ENCODE measurements around the gene DENND4C.

DENND4C gene

DNA sequence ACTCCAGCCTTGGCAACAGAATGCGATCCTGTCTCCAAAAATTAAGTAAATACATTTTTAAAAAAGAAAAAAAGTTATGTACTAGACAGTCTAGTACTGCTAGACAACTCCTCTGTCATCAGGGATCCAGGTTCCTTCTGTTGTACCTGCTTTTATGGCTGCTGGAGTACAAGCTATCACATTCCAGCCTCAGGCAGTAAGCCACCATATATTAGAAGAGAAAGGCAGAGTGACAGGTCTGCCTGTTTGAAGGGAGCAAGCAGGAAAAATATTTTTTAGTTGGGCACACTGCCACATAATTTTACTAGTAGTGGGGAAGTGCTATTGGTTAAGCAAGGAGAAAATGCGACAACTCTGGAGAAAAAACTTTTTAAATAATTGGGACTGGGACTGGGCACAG is 138.6 kb downstream of the DENND4C start:
- TF ChIP-seq, protein P1, sequence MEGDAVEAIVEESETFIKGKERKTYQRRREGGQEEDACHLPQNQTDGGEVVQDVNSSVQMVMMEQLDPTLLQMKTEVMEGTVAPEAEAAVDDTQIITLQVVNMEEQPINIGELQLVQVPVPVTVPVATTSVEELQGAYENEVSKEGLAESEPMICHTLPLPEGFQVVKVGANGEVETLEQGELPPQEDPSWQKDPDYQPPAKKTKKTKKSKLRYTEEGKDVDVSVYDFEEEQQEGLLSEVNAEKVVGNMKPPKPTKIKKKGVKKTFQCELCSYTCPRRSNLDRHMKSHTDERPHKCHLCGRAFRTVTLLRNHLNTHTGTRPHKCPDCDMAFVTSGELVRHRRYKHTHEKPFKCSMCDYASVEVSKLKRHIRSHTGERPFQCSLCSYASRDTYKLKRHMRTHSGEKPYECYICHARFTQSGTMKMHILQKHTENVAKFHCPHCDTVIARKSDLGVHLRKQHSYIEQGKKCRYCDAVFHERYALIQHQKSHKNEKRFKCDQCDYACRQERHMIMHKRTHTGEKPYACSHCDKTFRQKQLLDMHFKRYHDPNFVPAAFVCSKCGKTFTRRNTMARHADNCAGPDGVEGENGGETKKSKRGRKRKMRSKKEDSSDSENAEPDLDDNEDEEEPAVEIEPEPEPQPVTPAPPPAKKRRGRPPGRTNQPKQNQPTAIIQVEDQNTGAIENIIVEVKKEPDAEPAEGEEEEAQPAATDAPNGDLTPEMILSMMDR (IDR thresholded peaks at IDR 0.05; ENCODE audit: poor library complexity, severe bottlenecking) = no peak
- Histone ChIP-seq H3K27ac (ENCODE audit: poor library complexity, severe bottlenecking) (no peak overlapping the region), H3K9me3 (ENCODE audit: severe bottlenecking) (no peaks in the 10 kb centered on the region), H3K4me3 (ENCODE audit: severe bottlenecking) (no peak overlapping the region), H3K36me3 (ENCODE audit: low read depth) (peaks cover 42% of the 10 kb centered on the region), H3K27me3 (ENCODE audit: insufficient read depth, poor library complexity, severe bottlenecking) (no peaks in the 10 kb centered on the region), H3K4me1 (ENCODE audit: insufficient read depth, poor library complexity, severe bottlenecking) (no peaks in the 10 kb centered on the region)
- ATAC-seq (ENCODE audit: low read depth) (no peak), DNase-seq (ENCODE audit: low spot score) (no peak)

DNA sequence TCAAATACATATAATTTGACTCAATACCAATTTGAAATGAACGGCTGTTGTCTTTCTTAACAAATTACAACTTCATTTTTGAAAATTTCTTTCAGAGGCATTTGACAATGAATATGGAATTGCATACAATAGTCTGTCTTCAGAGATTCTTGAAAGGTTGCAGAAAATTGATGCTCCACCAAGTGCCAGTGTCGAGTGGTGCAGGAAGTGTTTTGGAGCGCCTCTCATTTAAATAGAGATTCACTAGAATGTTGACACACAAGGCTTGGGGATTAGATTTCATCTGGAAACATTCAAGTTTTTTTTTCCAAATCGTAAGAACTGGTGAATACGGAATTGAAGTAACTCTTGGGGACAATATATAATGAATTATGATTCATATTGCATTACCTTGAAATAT is 141.4 kb downstream of the DENND4C start:
- H3K27ac ChIP-seq (ENCODE audit: poor library complexity, severe bottlenecking) = peak overlapping the region; percentile 2
- TF ChIP-seq, protein P1 (IDR thresholded peaks at IDR 0.05; ENCODE audit: poor library complexity, severe bottlenecking) = peak; percentile 11
- ATAC-seq (ENCODE audit: low read depth) = peak; percentile 52
- H3K27me3 ChIP-seq (ENCODE audit: insufficient read depth, poor library complexity, severe bottlenecking) = no peaks in the 10 kb centered on the region
- peaks cover 65% of the 10 kb centered on the region for H3K36me3 ChIP-seq (ENCODE audit: low read depth)
- no peak for DNase-seq (ENCODE audit: low spot score)
- H3K4me3 ChIP-seq (ENCODE audit: severe bottlenecking) = no peak overlapping the region
- H3K9me3 ChIP-seq (ENCODE audit: severe bottlenecking) = no peaks in the 10 kb centered on the region
- H3K4me1 ChIP-seq (ENCODE audit: insufficient read depth, poor library complexity, severe bottlenecking) = no peaks in the 10 kb centered on the region

DNA sequence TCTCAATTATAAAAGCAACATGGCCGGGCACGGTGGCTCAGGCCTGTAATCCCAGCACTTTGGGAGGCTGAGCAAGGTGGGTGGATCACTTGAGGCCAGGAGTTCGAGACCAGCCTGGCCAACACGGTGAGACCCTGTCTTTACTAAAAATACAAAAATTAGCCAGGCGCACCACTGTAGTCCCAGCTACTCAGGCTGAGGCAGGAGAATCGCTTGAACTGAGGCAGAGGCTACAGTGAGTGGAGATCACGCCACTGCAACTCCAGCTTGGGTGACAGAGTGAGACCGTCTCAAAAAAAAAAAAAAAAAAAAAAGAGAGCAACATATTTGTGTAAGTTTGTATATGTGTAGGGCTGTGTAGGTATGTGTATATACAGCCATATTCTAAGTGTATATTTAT is 142.1 kb downstream of the DENND4C start:
- peaks cover 70% of the 10 kb centered on the region for H3K36me3 ChIP-seq (ENCODE audit: low read depth)
- H3K27me3 ChIP-seq (ENCODE audit: insufficient read depth, poor library complexity, severe bottlenecking) = no peaks in the 10 kb centered on the region
- DNase-seq (ENCODE audit: low spot score) (no peak), ATAC-seq (ENCODE audit: low read depth) (no peak)
- TF ChIP-seq, protein P1 (IDR thresholded peaks at IDR 0.05; ENCODE audit: poor library complexity, severe bottlenecking) = no peak
- peak overlapping the region; percentile 2 for H3K27ac ChIP-seq (ENCODE audit: poor library complexity, severe bottlenecking)
- no peak overlapping the region for H3K4me3 ChIP-seq (ENCODE audit: severe bottlenecking)
- peaks cover 4% of the 10 kb centered on the region for H3K4me1 ChIP-seq (ENCODE audit: insufficient read depth, poor library complexity, severe bottlenecking)
- H3K9me3 ChIP-seq (ENCODE audit: severe bottlenecking) = no peaks in the 10 kb centered on the region

DNA sequence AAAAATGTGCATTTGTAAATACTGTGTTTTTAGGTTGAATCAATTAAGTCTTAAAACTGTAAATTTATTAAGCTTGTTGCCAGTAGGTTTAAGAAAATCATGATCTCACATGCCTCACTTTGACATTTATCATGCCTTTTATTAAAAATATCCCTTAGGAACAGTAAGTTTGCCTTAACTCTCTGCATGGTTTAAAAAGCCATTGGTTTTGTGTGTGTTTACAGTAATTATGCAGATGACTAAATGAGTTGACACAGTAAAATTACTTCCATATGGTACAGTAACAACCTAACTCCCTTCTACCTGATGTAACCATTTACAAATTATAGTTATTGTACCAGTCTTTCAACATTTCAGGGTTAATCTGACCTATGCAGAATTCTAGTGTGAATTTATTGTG is 143.0 kb downstream of the DENND4C start:
- H3K4me3 ChIP-seq (ENCODE audit: severe bottlenecking) = no peak overlapping the region
- DNase-seq (ENCODE audit: low spot score) = no peak
- H3K4me1 ChIP-seq (ENCODE audit: insufficient read depth, poor library complexity, severe bottlenecking) = peaks cover 13% of the 10 kb centered on the region
- TF ChIP-seq, protein P1 (IDR thresholded peaks at IDR 0.05; ENCODE audit: poor library complexity, severe bottlenecking) = no peak
- H3K27ac ChIP-seq (ENCODE audit: poor library complexity, severe bottlenecking) = peak overlapping the region; percentile 16
- H3K9me3 ChIP-seq (ENCODE audit: severe bottlenecking) = no peaks in the 10 kb centered on the region
- ATAC-seq (ENCODE audit: low read depth) = no peak
- H3K36me3 ChIP-seq (ENCODE audit: low read depth) = peaks cover 80% of the 10 kb centered on the region
- H3K27me3 ChIP-seq (ENCODE audit: insufficient read depth, poor library complexity, severe bottlenecking) = no peaks in the 10 kb centered on the region

DNA sequence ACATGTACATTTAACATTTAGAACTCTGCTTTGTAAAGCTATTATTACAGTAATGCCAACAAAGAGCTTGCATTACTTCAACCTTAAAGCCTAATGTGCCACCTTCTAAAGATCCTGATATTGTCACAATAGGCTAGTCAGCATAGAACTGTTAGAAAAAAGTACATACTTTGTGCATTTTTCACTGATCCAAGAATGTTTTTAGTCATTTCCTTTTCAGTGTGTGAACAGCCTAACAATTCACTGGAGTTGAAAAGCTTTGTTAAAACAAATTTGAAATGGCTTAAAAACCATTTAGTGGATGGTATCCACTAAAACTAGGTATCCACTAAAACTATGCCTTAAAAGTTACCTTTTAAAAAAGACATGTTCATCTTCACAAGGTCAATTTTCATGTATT is 145.0 kb downstream of the DENND4C start:
- H3K9me3 ChIP-seq (ENCODE audit: severe bottlenecking) = no peaks in the 10 kb centered on the region
- no peak for ATAC-seq (ENCODE audit: low read depth)
- peak overlapping the region; percentile 78 for H3K27ac ChIP-seq (ENCODE audit: poor library complexity, severe bottlenecking)
- H3K4me1 ChIP-seq (ENCODE audit: insufficient read depth, poor library complexity, severe bottlenecking) = peaks cover 13% of the 10 kb centered on the region
- H3K4me3 ChIP-seq (ENCODE audit: severe bottlenecking) = no peak overlapping the region
- DNase-seq (ENCODE audit: low spot score) = no peak
- peaks cover 85% of the 10 kb centered on the region for H3K36me3 ChIP-seq (ENCODE audit: low read depth)
- H3K27me3 ChIP-seq (ENCODE audit: insufficient read depth, poor library complexity, severe bottlenecking) = no peaks in the 10 kb centered on the region
- TF ChIP-seq, protein P1 (IDR thresholded peaks at IDR 0.05; ENCODE audit: poor library complexity, severe bottlenecking) = no peak
